Measurements from ENCODE around the gene PPP4R2.
"Not testable (repeated sequence)": the region's sequence is repeated elsewhere in the genome, so short reads cannot be mapped to it uniquely, and the experiment has no call there.

PPP4R2 gene

GRCh38 chr3:72977060-72977808, 19.4 kb upstream of the PPP4R2 start:
- DNase-seq (ENCODE audit: low read depth): no peak

- no peak for DNase-seq (ENCODE audit: low read depth)
Observed at GRCh38 chr3:72982609-72983366, 13.8 kb upstream of the PPP4R2 start.

- no peak for DNase-seq (ENCODE audit: low read depth)
Observed at GRCh38 chr3:72985576-72985975, 11.0 kb upstream of the PPP4R2 start.

GRCh38 chr3:72990701-72991395, 5.8 kb upstream of the PPP4R2 start:
- no peak for DNase-seq (ENCODE audit: low read depth)

- DNase-seq (ENCODE audit: low read depth): no peak
Observed at GRCh38 chr3:72991522-72991921, 5.1 kb upstream of the PPP4R2 start.

GRCh38 chr3:72993391-72993790, 3.2 kb upstream of the PPP4R2 start:
- DNase-seq (ENCODE audit: low read depth): no peak

GRCh38 chr3:72995337-72995736, 1.3 kb upstream of the PPP4R2 start:
- no peak for DNase-seq (ENCODE audit: low read depth)

GRCh38 chr3:72996121-72996472, 514 bp upstream of the PPP4R2 start:
- no peak for DNase-seq (ENCODE audit: low read depth)

- DNase-seq (ENCODE audit: low read depth): no peak
Observed at GRCh38 chr3:72997421-72997961, 880 bp downstream of the PPP4R2 start.

- no peak for DNase-seq (ENCODE audit: low read depth)
Observed at GRCh38 chr3:72998466-72998865, 1.9 kb downstream of the PPP4R2 start.

- DNase-seq (ENCODE audit: low read depth): no peak
Observed at GRCh38 chr3:72999951-73000350, 3.3 kb downstream of the PPP4R2 start.

GRCh38 chr3:73003050-73003449, 6.4 kb downstream of the PPP4R2 start:
- not testable (repeated sequence) for DNase-seq (ENCODE audit: low read depth)

GRCh38 chr3:73004316-73004715, 7.7 kb downstream of the PPP4R2 start:
- no peak for DNase-seq (ENCODE audit: low read depth)

- no peak for DNase-seq (ENCODE audit: low read depth)
Observed at GRCh38 chr3:73007992-73008712, 11.5 kb downstream of the PPP4R2 start.

GRCh38 chr3:73009008-73009407, 12.4 kb downstream of the PPP4R2 start:
- DNase-seq (ENCODE audit: low read depth): no peak

- no peak for DNase-seq (ENCODE audit: low read depth)
Observed at GRCh38 chr3:73009750-73010149, 13.1 kb downstream of the PPP4R2 start.

- no peak for DNase-seq (ENCODE audit: low read depth)
Observed at GRCh38 chr3:73010158-73010557, 13.5 kb downstream of the PPP4R2 start.

- no peak for DNase-seq (ENCODE audit: low read depth)
Observed at GRCh38 chr3:73018298-73018697, 21.7 kb downstream of the PPP4R2 start.

- DNase-seq (ENCODE audit: low read depth): no peak
Observed at GRCh38 chr3:73018790-73019441, 22.3 kb downstream of the PPP4R2 start.

GRCh38 chr3:73021301-73021835, 24.8 kb downstream of the PPP4R2 start:
- DNase-seq (ENCODE audit: low read depth): no peak

GRCh38 chr3:73024836-73025235, 28.2 kb downstream of the PPP4R2 start:
- DNase-seq (ENCODE audit: low read depth): no peak
